ENCODE measurements around the gene NME9.
A peak's percentile ranks its signal among the peaks of the same experiment; 100 is the strongest.

The NME9 gene

DNA sequence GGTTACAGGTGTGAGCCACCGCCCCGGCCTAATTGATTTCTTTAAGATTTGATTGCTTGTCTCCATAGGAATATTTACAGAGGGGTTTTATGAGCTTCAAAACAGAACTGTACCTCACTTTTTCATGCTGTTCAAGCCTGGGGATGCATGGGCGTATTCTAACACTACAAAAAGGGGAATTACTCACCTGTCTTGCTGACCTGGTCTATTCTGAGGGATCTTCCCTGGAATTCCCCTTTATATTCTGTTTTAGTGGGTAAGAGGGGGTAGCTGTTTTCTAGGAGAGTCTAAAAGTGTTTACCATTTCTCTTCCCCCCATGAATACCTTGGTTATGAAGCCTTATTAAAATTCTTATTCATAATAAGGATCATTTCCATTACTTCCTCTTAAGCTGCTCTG lies 48.1 kb downstream of the NME9 start:
- DNase-seq (ENCODE audit: low read depth): no peak

DNA sequence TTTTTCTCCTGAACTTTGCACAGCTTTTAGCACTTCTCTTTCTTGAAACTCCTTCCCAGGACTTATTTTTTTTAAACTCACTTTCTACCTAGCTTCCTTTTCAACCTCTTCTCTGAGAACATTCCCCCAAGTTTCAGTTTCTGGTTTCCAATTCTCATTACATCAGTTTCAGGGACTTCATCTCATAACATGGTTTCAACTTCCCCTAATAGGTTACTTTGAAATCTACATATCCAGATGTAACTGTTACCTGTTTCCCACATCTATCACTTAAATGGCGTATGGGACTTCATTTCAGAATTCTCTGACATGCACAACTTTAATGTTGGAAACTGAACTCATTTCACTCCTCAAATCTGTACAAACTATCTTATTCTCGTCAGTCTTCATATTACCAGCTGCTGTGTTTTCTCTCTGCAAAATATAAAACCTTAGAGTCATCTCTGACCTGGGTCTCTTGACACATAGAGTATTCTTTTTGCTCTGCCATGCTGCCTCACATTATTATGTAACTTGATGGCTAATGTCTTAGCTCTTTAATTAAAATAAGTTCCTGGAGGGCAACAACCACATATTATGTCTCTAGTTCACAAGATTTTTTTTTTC lies 58.4 kb downstream of the NME9 start:
- no peak for DNase-seq (ENCODE audit: low read depth)

DNA sequence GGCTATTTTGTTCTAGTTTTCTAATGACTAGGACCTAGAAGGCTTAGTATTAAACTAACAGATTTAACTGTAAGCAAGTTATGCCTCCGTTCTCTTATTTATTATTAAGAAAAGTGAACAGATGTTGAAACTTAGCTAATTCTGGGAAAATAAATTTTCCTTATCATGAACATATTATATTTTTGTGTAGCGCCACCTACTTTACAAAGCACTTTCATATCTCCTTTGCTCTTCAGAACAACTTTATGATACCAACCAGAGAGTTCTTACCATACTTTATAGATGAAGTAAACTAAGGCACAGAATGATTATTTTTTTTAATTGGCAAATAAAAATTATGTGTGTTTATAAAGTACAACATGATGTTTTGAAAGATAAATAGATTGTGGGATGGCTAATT lies 59.4 kb downstream of the NME9 start:
- no peak for DNase-seq (ENCODE audit: low read depth)

DNA sequence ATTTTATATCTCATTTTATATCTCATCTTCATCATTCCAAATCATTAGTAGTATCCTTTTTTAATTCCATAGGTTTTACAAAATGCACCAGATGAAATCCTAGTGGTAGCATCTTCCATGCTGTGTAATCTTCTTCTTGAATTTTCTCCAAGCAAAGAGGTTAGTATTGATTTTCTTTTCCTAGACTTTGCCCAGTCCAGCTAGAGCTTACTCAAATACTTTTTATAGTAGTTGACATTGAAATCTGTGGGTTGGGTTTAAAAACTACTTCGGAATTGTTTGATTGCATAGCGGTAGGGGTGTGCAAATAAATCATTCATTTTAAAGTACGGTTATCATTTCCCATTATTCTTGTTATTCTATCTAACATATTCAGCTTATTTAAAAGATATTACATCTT lies 62.6 kb downstream of the NME9 start:
- no peak for DNase-seq (ENCODE audit: low read depth)

DNA sequence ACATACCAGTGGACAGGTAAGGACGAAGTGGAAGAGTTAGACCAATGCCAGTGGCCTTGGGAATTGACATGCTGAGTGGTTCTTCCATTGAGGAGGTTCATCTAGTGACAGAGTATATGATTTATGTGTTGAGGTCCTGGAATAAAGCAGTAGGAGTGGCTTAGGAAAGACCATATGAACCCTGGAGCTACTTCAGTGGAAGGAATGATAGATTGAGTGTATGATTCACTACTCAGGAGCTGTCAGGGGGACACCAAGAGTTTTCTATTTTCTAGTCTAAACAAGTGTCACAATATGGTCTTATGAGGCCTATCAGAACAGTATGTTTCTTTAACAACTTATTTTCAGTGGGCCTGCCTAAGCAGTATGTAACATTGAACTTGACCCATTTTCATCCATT lies 63.9 kb downstream of the NME9 start:
- no peak for DNase-seq (ENCODE audit: low read depth)

DNA sequence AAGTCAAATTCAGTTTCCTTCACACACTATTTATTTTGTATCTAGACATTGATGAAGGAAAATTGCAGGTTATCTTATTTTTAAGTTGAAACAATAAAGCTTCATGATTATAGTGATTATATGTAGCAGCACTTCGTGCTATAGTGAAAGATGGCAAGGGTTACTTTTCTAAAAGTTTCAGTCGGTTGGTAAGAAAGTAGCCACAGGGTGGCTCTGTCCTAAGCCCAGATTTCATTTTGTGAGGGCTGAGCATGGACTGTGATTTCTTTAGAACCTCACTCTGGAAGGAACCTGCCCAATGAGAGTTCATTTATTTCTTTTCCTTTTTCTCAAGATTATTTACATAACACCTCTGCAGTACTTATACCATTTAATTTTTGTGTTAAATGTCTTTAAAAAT lies 66.5 kb downstream of the NME9 start:
- DNase-seq (ENCODE audit: low read depth): no peak

DNA sequence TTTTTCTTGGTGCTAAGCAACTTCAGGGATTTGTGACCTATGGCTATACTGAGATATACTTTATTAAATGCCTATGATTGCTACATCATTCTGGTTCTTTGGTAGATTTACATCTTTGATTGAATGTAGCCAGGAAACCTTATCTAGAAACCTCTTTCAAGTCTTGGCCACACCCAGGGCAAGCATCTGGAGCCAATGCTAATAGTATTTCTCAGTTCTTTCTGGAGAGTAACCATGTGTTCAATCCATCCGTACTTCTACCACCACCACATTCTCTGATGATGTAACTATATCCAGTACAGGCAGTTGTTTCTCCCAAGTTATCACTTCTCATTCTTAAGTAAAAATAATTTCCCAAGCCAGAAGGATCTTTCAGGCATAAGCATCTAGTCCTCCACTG lies 69.0 kb downstream of the NME9 start:
- DNase-seq (ENCODE audit: low read depth): no peak

DNA sequence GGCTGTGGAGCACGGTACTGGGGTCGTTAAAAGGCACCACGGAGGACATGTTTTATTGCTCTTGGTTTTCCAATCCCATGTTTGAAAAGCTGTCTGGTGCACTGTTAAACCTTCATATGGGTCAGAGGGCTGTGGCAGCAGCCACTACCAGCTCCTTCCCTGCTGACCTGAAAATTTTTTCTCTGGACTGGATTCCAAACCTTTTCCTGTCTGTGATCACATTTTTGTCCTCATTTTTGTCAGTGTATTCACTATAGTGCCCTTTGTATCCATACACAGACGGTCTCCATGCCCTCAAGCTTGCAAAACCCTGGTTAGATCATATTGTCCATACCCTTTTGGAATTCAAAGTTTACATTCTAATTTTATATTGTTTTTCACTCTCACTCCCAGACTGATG lies 70.5 kb downstream of the NME9 start:
- no peak for DNase-seq (ENCODE audit: low read depth)

DNA sequence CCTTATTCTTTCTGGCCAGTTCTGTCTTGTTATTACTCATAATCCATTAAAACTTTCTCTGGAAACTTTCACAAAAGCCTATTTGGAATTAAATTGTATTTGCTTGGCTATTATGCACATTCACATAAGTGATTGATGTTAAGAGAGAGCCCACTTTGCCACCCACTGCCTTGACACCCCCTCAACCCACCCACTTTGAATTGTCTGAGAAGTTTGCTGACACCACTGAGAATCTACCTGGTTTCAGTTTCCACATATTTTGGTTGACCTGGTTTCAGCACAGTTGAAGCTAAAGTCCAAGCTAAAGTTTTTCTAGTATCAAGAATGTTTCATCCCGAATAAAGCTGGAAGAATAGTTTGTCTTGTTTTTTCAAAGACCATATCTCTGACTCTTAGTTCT lies 71.7 kb downstream of the NME9 start:
- DNase-seq (ENCODE audit: low read depth): no peak

DNA sequence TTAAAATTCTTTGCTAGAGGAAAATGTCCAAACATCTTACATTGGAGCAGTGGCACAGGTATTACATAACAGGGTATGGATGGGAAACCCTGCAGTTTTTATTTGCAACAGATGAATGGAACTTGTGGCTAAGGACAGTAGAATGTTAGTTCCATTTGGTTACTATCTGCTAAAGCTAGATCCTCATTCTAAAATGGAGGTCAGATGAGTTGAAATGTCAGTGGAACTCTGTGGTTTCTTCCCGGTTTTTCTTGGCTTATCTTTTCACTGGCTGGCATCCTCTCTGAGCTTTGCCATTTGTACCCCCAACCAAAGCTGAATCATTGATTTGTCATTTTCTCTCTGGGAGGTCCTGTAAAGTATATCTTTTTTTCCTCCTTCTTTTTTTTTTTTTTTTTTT lies 73.6 kb downstream of the NME9 start:
- peak; percentile 43 for DNase-seq (ENCODE audit: low read depth)

DNA sequence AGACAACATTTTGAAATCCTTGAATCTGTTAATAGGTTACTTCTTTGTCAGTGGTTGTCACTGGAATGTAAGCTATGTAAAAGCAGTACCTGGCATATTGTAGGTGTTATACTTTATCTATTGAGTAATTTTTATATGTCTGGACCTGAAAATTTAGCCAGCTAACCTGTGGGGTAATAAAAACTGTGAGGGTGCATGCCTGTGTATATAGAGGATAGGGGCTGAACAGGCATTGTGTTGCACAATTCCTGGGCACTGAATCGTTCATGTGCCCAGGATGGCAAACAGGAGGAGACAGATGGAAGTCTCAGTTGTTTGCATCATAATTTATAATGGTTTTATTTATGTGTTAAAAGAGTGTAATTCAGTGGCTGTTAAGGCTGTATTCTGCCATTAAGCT lies 75.4 kb downstream of the NME9 start:
- no peak for DNase-seq (ENCODE audit: low read depth)

DNA sequence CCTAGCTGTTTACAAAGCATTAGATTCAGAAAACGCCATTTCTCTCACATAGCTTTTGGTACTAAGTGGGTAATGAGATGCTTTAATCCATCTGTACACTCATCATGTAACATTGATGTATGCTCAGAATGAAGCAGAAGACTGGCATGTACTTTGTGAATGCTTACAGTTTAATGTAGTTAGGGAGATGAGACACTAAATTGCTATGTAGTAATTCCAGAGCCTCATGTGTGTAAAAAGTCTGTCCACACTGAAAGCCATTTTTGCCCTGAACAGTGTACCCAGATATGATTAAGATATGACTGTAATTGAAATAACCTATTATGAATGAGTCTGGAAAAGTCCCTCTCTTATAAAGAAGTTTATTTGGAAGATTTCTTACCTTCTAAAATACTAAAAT lies 76.0 kb downstream of the NME9 start:
- no peak for DNase-seq (ENCODE audit: low read depth)

All from HS-27A (cell line).